ENCODE measurements around the gene RGS6.

RGS6 gene

DNA sequence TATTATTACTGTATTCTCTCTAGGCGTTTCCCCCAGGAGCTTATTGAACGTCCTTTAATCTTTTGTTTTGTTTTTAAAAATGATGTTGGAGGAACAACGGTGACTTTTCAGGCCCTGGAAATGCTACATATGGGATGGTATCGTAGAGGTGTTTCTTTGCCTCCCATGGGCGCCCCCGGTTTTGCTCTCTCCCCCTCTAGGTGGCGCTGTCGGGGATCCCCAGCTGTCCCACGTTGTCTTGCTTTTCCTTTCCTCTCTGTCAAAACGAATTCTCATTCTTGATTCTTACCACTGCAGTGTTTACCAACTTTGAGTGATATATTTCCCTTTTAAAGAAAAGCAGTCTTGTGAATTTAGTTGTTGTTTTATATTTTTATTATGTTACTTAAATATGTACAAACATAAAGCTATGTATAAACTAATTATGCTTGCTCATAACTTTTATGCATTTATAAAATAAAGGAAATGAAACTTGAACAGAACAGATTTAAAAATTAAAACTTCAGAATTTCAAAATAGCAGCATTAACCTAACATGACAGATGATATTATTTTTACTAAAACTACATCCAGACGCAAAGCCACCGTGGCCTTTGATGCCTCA, 171.9 kb downstream of the RGS6 start:
- Histone ChIP-seq H3K27ac (no peak overlapping the region), H3K36me3 (no peaks in the 10 kb centered on the region), H3K27me3 (no peaks in the 10 kb centered on the region), H3K4me3 (ENCODE audit: low read depth in 1 of 2, low read length in 1 of 2) (no peak overlapping the region), H3K9me3 (no peaks in the 10 kb centered on the region), H3K4me1 (ENCODE audit: control insufficient read depth in 1 of 2, insufficient read depth in 1 of 2, low read depth in 1 of 2, low read length in 1 of 2) (no peaks in the 10 kb centered on the region)
- TF ChIP-seq, protein P1, sequence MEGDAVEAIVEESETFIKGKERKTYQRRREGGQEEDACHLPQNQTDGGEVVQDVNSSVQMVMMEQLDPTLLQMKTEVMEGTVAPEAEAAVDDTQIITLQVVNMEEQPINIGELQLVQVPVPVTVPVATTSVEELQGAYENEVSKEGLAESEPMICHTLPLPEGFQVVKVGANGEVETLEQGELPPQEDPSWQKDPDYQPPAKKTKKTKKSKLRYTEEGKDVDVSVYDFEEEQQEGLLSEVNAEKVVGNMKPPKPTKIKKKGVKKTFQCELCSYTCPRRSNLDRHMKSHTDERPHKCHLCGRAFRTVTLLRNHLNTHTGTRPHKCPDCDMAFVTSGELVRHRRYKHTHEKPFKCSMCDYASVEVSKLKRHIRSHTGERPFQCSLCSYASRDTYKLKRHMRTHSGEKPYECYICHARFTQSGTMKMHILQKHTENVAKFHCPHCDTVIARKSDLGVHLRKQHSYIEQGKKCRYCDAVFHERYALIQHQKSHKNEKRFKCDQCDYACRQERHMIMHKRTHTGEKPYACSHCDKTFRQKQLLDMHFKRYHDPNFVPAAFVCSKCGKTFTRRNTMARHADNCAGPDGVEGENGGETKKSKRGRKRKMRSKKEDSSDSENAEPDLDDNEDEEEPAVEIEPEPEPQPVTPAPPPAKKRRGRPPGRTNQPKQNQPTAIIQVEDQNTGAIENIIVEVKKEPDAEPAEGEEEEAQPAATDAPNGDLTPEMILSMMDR (IDR thresholded peaks at IDR 0.05): no peak

DNA sequence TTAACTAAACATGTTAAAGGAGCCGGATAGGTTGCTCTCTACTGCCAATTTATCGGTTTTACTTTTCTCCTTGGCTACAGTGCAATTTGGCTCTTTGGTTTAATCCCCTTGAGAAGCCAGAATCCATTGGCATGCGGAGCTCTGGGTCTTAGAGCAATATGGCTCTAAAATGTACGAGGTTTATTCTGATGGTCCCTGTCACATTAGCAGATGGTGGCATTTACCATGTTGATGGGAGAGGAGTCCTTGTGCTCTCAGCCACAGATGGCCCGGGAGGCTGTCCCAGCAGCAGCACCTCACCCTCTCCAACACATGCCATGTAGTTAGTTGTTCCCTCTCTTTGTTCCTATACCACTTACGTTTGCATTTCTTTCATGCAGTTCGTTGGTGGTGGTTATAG, 179.7 kb downstream of the RGS6 start:
- TF ChIP-seq, protein P1 (IDR thresholded peaks at IDR 0.05): no peak

DNA sequence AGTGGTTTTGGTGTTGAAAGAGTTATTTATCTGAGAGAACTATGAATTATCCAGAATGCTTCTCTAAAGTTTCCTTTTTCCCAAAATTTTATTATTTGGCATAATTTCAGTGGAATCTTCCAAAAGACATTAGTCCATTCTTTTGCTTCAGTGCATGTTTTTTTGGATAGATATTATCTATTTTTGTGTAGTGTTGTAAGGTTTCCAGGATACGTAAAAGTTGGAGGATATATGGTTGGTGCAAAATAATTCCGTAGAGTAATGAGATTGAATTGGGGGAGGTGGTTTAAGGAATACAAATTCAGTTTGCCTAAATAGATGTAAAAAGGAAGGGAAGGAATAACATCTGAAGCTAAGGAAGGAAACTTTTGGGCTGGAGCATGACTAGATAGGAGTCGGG, 186.6 kb downstream of the RGS6 start:
- Histone ChIP-seq H3K9me3 (no peaks in the 10 kb centered on the region), H3K4me3 (ENCODE audit: low read depth in 1 of 2, low read length in 1 of 2) (no peak overlapping the region), H3K27me3 (no peaks in the 10 kb centered on the region), H3K36me3 (no peaks in the 10 kb centered on the region), H3K4me1 (ENCODE audit: control insufficient read depth in 1 of 2, insufficient read depth in 1 of 2, low read depth in 1 of 2, low read length in 1 of 2) (no peaks in the 10 kb centered on the region), H3K27ac (no peak overlapping the region)
- TF ChIP-seq, protein P1 (IDR thresholded peaks at IDR 0.05): no peak

More for the DNA sequence above, 179.7 kb downstream of the RGS6 start:
- H3K4me3 ChIP-seq (ENCODE audit: low read depth in 1 of 2, low read length in 1 of 2): no peak overlapping the region
- no peaks in the 10 kb centered on the region for H3K4me1 ChIP-seq (ENCODE audit: control insufficient read depth in 1 of 2, insufficient read depth in 1 of 2, low read depth in 1 of 2, low read length in 1 of 2)
- no peaks in the 10 kb centered on the region for H3K9me3 ChIP-seq
- H3K36me3 ChIP-seq: no peaks in the 10 kb centered on the region
- H3K27me3 ChIP-seq: no peaks in the 10 kb centered on the region
- H3K27ac ChIP-seq: no peak overlapping the region

DNA sequence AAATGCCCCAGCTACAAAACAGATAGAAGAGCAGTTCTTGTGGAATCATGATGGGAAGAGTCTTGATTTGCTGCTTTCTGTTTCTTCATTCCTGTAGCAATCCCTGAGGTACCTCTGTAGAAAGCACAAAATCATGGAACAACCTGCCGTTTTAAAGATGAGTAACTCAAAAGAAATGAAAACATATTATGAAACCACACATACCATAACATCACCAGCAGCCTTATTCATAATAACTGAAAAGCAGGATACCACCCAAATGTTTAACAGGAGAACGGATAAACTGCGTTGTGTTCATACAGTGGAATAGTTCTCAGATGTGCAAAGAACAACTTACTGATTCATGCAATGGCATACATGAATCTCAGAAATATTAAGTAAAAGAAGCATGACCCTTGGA, 188.1 kb downstream of the RGS6 start:
- TF ChIP-seq, protein P1 (IDR thresholded peaks at IDR 0.05): no peak
- Histone ChIP-seq H3K9me3 (no peaks in the 10 kb centered on the region), H3K36me3 (no peaks in the 10 kb centered on the region)

DNA sequence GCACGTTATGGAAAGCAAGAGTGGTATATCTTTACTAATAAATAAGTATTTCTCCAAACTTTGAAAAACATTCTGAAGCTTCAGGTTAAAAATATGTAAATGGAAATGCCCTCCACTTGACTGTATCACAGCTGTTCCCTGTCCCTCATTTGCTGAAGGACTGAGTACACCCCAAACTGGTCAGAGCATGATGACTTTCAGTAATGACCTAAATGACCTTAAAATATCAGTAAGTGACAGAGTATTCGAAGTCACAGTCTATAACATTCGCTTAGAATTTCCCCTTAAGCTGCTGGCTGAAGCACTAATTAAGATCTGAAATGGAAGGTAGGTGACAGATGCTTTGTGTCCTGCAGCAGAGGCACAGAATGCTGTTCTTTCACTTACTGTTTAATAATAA, 191.5 kb downstream of the RGS6 start:
- no peak overlapping the region for H3K27ac ChIP-seq
- H3K4me1 ChIP-seq (ENCODE audit: control insufficient read depth in 1 of 2, insufficient read depth in 1 of 2, low read depth in 1 of 2, low read length in 1 of 2): no peaks in the 10 kb centered on the region
- H3K9me3 ChIP-seq: no peaks in the 10 kb centered on the region
- H3K36me3 ChIP-seq: no peaks in the 10 kb centered on the region
- no peak overlapping the region for H3K4me3 ChIP-seq (ENCODE audit: low read depth in 1 of 2, low read length in 1 of 2)
- H3K27me3 ChIP-seq: peaks cover 12% of the 10 kb centered on the region
- TF ChIP-seq, protein P1 (IDR thresholded peaks at IDR 0.05): no peak

More for the DNA sequence above, 188.1 kb downstream of the RGS6 start:
- Histone ChIP-seq H3K27ac (no peak overlapping the region), H3K4me3 (ENCODE audit: low read depth in 1 of 2, low read length in 1 of 2) (no peak overlapping the region), H3K4me1 (ENCODE audit: control insufficient read depth in 1 of 2, insufficient read depth in 1 of 2, low read depth in 1 of 2, low read length in 1 of 2) (no peaks in the 10 kb centered on the region), H3K27me3 (no peaks in the 10 kb centered on the region)

Data from neutrophil (primary cell).